Measurements from ENCODE around the gene PSMB7.

Gene PSMB7

DNA sequence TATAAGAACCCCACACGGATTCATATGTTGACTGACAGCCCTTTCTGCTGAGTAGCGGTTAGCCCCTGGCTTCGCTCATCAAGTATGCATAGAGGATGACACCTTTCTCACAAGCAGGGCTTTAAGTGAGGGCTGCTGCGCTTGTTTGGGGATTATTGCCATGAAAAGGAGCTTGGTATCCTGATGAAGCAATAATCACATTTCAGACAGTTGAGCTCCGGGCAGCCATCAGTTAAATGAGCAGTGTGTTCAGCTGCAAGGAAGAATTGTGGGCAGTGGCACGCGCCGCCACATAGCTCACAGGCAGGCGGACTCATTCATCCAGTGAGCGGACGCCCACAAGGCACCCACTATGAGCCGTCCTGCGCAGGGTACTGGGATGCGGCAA is 79.9 kb downstream of the PSMB7 start:
- TF ChIP-seq FOXM1 (IDR thresholded peaks at IDR 0.05; ENCODE audit: borderline replicate concordance, low read depth) (no peak), CEBPB (IDR thresholded peaks at IDR 0.05) (no peak), YY1 (IDR thresholded peaks at IDR 0.05; ENCODE audit: low read depth) (no peak), EGR1 (IDR thresholded peaks at IDR 0.05) (no peak), TAF1 (IDR thresholded peaks at IDR 0.05; ENCODE audit: low read depth) (no peak), CREB1 (IDR thresholded peaks at IDR 0.05; ENCODE audit: low read depth) (no peak), ZBTB7A (IDR thresholded peaks at IDR 0.05; ENCODE audit: low read depth) (no peak), TCF12 (IDR thresholded peaks at IDR 0.05; ENCODE audit: low read depth) (no peak), TEAD4 (IDR thresholded peaks at IDR 0.05) (no peak), NFIC (IDR thresholded peaks at IDR 0.05) (no peak)
- TF ChIP-seq, protein P1, sequence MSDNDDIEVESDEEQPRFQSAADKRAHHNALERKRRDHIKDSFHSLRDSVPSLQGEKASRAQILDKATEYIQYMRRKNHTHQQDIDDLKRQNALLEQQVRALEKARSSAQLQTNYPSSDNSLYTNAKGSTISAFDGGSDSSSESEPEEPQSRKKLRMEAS (IDR thresholded peaks at IDR 0.05), result no peak
- TF ChIP-seq, protein P2, sequence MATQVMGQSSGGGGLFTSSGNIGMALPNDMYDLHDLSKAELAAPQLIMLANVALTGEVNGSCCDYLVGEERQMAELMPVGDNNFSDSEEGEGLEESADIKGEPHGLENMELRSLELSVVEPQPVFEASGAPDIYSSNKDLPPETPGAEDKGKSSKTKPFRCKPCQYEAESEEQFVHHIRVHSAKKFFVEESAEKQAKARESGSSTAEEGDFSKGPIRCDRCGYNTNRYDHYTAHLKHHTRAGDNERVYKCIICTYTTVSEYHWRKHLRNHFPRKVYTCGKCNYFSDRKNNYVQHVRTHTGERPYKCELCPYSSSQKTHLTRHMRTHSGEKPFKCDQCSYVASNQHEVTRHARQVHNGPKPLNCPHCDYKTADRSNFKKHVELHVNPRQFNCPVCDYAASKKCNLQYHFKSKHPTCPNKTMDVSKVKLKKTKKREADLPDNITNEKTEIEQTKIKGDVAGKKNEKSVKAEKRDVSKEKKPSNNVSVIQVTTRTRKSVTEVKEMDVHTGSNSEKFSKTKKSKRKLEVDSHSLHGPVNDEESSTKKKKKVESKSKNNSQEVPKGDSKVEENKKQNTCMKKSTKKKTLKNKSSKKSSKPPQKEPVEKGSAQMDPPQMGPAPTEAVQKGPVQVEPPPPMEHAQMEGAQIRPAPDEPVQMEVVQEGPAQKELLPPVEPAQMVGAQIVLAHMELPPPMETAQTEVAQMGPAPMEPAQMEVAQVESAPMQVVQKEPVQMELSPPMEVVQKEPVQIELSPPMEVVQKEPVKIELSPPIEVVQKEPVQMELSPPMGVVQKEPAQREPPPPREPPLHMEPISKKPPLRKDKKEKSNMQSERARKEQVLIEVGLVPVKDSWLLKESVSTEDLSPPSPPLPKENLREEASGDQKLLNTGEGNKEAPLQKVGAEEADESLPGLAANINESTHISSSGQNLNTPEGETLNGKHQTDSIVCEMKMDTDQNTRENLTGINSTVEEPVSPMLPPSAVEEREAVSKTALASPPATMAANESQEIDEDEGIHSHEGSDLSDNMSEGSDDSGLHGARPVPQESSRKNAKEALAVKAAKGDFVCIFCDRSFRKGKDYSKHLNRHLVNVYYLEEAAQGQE (IDR thresholded peaks at IDR 0.05; ENCODE audit: low read depth), result no peak
- TF ChIP-seq, protein P3, sequence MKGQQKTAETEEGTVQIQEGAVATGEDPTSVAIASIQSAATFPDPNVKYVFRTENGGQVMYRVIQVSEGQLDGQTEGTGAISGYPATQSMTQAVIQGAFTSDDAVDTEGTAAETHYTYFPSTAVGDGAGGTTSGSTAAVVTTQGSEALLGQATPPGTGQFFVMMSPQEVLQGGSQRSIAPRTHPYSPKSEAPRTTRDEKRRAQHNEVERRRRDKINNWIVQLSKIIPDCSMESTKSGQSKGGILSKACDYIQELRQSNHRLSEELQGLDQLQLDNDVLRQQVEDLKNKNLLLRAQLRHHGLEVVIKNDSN (IDR thresholded peaks at IDR 0.05), result no peak

DNA sequence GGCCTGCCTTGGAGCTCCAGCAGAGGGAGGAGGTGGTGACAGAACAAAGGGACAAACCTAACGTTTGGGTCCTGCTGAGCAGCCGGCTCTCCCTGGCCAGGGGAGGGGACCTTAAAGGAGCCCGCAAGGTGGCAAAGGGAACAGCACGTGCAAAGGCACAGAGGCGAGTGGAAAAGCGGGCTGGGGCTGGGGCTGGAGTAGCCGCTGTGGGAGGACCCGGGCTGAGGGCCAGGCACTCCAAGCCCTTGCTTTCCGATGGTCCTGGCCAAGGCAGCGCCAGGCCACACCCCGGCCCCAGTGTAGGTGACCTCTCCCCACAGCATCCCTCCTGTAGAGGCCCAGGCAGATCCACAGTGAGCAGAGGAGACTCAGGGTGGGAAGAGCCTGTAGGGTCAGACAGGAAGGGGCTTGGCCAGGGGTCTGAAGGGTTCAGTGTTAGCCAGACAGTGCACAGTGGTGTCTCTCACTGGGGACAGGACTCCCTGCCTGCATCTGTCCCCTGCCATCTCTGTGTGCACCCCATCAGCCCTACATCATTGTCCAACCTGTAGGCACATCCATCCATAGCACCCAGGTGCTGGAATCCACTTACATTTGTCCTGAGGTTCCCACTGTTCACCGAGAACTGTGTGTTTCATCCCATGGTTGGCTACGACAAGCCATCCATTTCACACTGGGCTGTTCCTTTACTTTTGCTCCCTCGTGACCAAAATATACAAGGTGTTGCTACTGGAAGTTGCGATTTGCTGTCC is 80.5 kb downstream of the PSMB7 start:
- no peak for TF ChIP-seq TEAD4 (IDR thresholded peaks at IDR 0.05)
- no peak for TF ChIP-seq CEBPB (IDR thresholded peaks at IDR 0.05)
- no peak for TF ChIP-seq ZBTB7A (IDR thresholded peaks at IDR 0.05; ENCODE audit: low read depth)
- TF ChIP-seq CREB1 (IDR thresholded peaks at IDR 0.05; ENCODE audit: low read depth), result no peak

DNA sequence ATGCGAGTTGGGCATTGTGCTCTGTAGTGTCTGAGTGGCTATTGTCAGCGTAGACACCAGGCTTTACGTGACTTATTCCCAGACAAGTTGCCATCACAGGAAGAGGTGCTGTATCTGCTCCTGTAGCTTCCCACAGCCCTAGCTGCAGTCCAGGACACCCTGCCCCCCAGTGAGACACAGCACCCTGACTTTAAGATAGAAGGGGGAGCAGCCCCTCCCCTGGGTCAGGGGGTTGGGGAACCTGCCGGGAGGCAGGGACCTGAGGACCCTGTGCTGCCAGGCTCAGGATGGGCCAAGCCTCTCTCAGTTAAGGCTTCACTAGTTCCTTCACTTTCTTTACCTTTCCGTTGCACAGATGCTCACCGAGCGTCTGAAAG is 82.1 kb downstream of the PSMB7 start:
- no peak for TF ChIP-seq TCF12 (IDR thresholded peaks at IDR 0.05; ENCODE audit: low read depth)
- TF ChIP-seq, protein P2 (IDR thresholded peaks at IDR 0.05; ENCODE audit: low read depth), result no peak
- no peak for TF ChIP-seq EP300 (IDR thresholded peaks at IDR 0.05; ENCODE audit: borderline replicate concordance)
- TF ChIP-seq TEAD4 (IDR thresholded peaks at IDR 0.05), result no peak
- no peak for TF ChIP-seq CEBPB (IDR thresholded peaks at IDR 0.05)
- no peak for TF ChIP-seq EGR1 (IDR thresholded peaks at IDR 0.05)
- TF ChIP-seq, protein P3 (IDR thresholded peaks at IDR 0.05), result no peak
- no peak for TF ChIP-seq RAD21 (IDR thresholded peaks at IDR 0.05; ENCODE audit: low read depth)
- TF ChIP-seq, protein P1 (IDR thresholded peaks at IDR 0.05), result no peak
- TF ChIP-seq NFIC (IDR thresholded peaks at IDR 0.05), result no peak
- no peak for TF ChIP-seq YY1 (IDR thresholded peaks at IDR 0.05; ENCODE audit: low read depth)
- TF ChIP-seq CREB1 (IDR thresholded peaks at IDR 0.05; ENCODE audit: low read depth), result no peak
- no peak for TF ChIP-seq ZBTB7A (IDR thresholded peaks at IDR 0.05; ENCODE audit: low read depth)

DNA sequence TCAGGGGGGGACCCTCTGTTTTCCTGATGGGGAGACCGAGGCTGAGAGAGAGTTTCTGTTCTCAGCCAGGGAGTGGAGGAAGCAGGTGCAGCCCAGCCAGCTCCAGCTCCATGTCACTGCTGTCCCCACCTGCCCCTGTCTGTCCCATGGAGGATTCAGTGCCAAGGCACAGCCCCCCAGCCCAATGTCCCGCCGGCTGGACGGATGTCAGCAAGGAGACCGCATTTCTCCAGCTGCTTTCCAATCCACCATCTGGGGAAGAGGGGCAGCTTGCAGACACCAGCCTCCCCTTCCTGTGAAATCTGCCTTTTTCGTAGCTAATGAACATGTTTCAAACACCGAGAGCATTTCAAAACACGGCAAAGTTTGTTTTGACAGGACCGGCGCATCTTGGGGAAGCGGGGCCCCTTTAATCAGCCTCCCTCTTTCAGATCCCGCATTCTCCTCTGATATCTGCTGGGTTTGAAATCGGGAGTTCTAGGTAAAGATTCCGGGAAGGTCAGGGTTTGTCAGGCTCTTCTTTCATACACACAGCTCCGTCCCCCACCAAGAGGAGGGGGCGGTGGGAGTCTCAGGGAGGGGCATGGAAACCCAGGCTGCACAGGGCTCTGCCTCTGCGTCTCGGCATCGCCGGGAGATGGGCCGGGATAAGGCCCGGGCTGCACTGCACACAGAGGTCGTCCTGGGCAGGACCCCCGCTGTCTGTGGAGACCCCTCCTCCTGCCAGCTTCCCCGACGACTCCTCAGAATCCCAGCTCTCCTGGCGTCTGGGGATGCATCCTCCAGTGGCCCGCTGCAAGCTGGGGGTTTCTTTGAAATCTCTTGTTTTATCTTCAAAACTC is 82.7 kb downstream of the PSMB7 start:
- TF ChIP-seq CREB1 (IDR thresholded peaks at IDR 0.05; ENCODE audit: low read depth), result no peak
- no peak for TF ChIP-seq ZBTB7A (IDR thresholded peaks at IDR 0.05; ENCODE audit: low read depth)
- TF ChIP-seq TCF12 (IDR thresholded peaks at IDR 0.05; ENCODE audit: low read depth), result no peak
- TF ChIP-seq EGR1 (IDR thresholded peaks at IDR 0.05), result no peak
- TF ChIP-seq, protein P3 (IDR thresholded peaks at IDR 0.05), result no peak
- TF ChIP-seq YY1 (IDR thresholded peaks at IDR 0.05; ENCODE audit: low read depth), result no peak
- TF ChIP-seq TAF1 (IDR thresholded peaks at IDR 0.05; ENCODE audit: low read depth), result no peak
- TF ChIP-seq RAD21 (IDR thresholded peaks at IDR 0.05; ENCODE audit: low read depth), result no peak
- TF ChIP-seq TEAD4 (IDR thresholded peaks at IDR 0.05), result no peak
- no peak for TF ChIP-seq EP300 (IDR thresholded peaks at IDR 0.05; ENCODE audit: borderline replicate concordance)
- TF ChIP-seq NFIC (IDR thresholded peaks at IDR 0.05), result no peak
- TF ChIP-seq, protein P2 (IDR thresholded peaks at IDR 0.05; ENCODE audit: low read depth), result no peak
- TF ChIP-seq, protein P1 (IDR thresholded peaks at IDR 0.05), result no peak
- no peak for TF ChIP-seq FOXM1 (IDR thresholded peaks at IDR 0.05; ENCODE audit: borderline replicate concordance, low read depth)
- no peak for TF ChIP-seq CEBPB (IDR thresholded peaks at IDR 0.05)
